HG02571 (cell line): Measurements from ENCODE around the gene SP100.
A peak's percentile ranks its signal among the peaks of the same experiment; 100 is the strongest.
"Not testable (repeated sequence)": the region's sequence is repeated elsewhere in the genome, so short reads cannot be mapped to it uniquely, and the experiment has no call there.

ENCODE experiments used
- ATAC-seq: cut with Tn5 transposase; IDR thresholded peaks from one replicate; pipeline ENCODE4 v1.9.1; 2021; ENCODE audit warnings: mild to moderate bottlenecking, moderate library complexity; ENCODE audit not compliant: unreplicated experiment

Gene SP100

GRCh38 chr2:230418341-230419016, 2.5 kb downstream of the SP100 start:
- no peak for ATAC-seq

GRCh38 chr2:230419181-230419580, 3.2 kb downstream of the SP100 start:
- ATAC-seq = no peak

- no peak for ATAC-seq
These were observed 6.1 kb downstream of the SP100 start for GRCh38 chr2:230422149-230422548.

GRCh38 chr2:230423851-230424458, 8.0 kb downstream of the SP100 start:
- ATAC-seq = no peak

- ATAC-seq = no peak
These were observed 9.4 kb downstream of the SP100 start for GRCh38 chr2:230425377-230425776.

- ATAC-seq = no peak
These were observed 13.5 kb downstream of the SP100 start for GRCh38 chr2:230429513-230429912.

DNA sequence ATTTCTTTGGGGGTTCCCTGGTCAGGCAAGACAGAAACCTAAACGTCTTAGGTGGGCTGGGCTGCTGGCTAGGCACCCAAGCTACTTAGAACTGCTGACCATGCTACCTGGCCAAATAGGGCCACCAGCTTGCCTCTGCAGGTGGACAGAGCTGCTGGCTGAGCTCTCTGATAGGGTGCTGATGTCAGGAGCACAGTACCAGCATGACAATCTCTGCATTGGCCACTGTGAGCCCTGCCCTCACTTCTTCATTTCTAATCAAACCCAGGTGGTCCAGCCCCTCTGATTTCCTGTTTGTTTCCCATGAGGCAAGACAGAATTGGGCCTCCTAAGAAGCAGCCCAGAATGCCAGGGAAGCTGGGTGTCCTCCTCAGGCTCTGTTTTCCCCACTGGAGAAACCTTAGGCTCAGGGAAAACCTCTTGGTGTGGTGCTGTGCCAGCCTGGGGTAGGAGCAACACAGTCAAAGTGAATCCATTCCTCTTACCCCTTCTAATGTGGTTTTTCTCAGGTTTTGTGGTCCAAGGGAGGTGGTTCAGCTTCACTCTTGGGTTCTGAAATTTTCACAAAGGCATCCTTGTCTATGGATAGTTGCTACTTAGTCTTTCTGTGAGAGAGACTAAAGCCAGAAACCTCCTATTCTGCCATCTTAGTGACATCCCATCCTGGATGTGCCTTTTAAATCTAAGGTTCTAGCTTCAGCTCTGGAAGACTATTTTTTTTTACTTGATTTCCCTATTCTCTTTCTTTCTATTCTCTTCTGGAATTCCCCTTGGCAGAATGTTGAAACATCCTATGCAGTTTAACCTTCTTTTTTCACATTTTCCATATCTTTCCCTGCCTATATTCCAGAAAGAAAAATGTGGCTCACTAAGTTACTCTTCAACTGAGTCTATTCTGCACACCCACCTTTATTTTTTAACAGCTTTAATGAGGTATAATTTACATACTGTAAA, 15.2 kb downstream of the SP100 start:
- ATAC-seq = no peak

DNA sequence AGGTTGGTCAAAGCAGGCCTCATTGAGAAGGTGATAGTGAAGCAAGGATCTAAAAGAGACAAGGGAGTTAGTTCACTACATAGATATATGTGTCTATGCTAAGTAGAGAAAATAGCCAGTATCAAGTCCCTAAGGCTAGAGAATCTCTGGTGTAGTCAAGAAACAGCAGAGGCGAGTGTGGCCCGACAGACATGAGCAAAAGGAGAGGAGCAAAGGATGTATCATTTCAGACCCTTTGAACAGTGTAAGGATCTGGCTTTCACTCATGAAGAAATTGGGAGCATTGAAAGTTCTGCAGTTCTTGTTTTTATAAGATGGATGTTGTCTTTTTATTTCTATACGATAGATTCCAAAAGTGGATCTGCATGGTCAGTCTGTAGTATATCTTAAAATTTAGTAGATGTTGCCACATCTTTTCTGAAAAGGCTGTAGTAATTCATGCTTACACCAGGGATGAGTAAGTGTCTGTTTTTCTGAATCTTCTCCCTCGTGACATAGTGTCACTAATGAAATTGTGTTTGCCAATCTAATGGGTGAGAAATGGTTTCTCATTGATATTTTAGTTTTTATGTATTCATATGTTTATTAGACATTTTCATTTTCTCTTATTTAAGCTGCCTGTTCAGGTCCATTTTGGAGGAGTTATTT, 18.8 kb downstream of the SP100 start:
- no peak for ATAC-seq

DNA sequence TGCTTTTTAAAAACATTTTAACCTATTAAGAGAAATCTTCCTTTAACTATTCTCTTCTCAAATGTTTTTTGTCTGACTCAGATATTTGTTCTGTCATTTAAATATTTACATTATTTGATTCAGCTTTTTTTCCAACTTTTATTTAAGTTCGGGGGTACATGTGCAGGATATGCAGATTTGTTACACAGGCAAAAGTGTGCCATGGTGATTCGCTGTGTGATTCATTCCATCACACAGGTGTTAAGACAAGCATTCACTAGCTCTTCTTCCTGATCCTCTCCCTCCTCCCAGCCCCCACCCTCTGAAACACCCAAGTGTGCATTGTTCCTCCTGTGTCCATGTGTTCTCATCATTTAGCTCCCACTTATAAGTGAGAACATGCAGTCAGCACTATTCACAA, 19.4 kb downstream of the SP100 start:
- no peak for ATAC-seq

GRCh38 chr2:230439121-230439520, 23.1 kb downstream of the SP100 start:
- not testable (repeated sequence) for ATAC-seq

- ATAC-seq = no peak
These were observed 23.6 kb downstream of the SP100 start for GRCh38 chr2:230439590-230439989.

- peak; percentile 59 for ATAC-seq
These were observed 25.4 kb downstream of the SP100 start for GRCh38 chr2:230441227-230441897.

- ATAC-seq = no peak
These were observed 27.5 kb downstream of the SP100 start for GRCh38 chr2:230443541-230443940.

DNA sequence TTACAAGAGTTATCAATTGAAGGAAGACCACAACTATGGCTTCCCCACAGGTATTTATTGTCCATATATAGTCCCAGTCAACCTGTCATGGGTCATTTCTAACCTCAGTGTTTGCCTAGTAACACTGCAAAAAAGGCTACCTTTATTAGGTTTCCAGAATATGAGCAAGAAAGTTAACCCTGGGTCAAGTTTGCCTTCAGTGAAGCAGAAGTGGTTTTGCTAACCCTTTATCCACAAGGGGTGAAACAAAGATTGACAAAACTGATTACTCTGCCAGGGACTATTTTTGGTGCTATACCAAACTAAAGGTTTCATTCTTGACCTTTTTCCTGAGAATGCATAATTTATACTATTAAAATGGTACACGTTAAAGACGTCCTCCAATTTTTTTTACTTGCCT, 28.8 kb downstream of the SP100 start:
- ATAC-seq = no peak

DNA sequence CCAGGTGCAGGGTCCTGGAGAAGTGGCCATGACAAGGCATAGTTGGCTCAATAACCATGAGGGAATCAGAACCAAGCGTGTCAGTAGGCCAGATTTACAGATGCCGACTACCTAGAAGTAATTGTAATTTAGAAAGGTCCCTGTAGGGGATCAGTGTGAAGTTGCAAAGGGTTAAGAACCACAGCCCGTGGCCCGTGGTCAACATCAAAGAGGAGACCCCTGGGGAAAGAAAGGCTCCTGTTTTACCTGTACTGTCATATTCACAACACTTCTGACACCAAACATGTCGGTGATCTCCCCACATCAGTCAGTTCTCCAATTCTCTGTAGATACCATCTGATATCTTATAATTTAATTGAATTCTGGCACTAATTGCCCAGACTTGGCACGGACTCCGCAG, 31.0 kb downstream of the SP100 start:
- ATAC-seq = no peak

DNA sequence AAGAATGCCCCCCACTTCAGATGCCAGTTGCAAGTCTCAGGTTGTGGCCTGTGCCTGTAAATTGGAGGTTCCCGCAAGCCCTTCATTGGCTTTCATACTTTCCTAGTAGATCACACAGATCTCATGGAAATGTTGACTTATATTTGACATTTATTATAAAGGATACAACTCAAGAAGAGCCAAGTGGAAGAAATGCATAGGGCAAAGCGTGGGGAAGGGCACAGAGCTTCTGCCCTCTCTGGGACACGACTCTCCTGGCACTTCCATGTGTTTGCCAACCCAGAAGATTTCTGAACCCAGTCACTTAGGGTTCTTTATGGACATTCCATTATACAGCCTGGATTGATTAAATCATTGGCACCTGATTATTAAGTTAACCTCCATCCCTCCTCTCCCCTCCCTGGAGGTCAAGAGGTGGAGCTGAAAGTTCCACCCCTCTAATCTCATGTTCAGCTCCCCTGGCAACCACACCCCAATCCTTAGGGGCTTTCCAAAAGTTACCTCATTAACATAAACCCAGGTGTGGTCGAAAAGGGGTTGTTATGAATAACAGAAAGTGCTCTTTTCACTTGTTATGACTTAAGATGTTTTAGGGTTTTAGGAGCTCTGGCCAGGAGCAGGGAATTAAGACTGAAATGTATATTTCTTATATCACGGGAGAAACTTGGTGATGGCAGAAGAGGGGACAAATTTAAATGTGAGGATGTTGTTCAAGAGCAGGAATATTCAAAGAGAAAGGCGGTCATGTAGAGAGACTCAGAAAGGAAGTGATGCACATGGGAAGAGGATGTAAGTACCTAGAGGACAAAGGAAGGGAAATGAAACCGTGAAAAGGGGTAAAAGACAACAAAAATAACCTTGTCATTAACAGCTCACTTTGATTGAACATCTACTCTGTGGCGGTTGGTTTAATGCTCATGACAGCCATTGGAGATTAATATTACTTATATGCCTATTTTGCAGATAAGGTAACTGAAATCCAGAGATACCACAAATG, 31.8 kb downstream of the SP100 start:
- peak; percentile 77 for ATAC-seq

DNA sequence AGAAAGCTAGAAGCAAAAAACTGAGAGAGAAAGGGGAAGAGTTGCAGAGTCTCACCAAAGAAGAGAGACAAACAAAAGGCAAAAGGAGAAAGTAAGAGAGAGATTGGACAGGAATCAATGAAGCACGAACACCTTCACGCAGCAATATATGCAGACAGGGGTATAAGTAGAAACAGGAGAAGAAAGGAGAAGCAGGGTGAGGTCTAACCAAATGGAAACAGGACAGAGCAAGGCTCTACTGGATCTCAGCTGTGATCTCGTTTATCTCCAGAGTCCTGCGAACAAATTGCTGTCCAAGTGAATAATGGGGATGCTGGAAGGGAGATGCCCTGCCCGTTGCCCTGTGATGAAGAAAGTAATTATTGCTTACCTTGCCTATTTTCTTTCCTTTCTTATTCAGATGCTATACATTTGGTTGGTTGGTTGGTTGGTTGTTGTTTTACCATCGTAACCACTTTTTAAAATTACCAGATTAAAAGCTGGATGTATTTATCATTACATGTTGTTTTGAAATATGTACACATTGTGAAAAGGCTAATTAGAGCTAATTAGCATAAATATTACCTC, 34.0 kb downstream of the SP100 start:
- ATAC-seq = no peak

DNA sequence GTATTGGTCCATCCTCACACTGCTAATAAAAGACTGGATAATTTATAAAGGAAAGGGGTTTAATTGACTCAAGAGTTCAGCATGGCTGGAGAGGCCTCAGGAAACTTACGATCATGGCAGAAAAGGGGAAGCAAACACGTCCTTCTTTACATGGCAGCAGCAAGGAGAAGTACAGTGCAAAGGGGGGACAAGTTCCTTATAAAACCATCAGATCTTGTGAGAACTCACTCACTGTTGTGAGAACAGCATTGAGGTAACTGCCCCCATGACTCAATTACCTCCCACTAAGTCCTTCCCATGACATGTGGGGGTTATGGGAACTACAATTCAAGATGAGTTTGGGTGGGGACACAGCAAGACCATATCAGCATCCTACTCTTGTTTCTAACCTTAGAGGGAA, 37.0 kb downstream of the SP100 start:
- no peak for ATAC-seq

DNA sequence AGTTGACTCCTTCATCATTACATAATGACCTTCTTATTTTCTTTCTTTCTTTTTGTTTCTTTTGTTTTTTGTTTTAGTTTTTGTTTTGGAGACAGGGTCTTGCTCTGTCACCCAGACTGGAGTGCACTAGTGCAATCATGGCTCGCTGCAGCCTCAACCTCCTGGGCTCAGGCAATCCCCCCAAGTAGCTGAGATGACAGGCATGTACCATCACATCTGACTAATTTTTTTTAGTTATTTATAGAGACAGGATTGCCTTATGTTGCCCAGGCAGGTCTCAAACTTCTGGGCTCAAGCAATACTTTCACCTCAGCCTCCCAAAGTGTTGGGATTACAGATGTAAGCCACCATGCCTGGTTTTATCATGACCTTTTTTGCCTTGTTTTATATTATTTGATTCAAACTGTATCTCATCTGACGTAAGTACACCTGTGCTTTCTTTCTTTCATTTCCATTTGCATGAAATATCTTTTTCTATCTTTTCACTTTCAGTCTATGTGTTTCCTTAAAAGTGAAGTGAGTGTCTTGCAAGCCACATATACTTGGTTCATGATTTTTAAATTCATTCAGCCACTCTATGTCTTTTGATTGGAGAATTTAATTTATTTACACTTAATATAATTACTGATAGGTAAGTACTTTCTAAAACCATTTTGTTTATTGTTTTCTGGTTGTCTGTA, 39.1 kb downstream of the SP100 start:
- no peak for ATAC-seq
